CD4-positive, alpha-beta T cell treated with Interleukin-17A for 1 hour (primary cell): ENCODE results near the gene VTN.
A peak's percentile ranks its signal among the peaks of the same experiment; 100 is the strongest.
"Not testable (repeated sequence)": the region's sequence is repeated elsewhere in the genome, so short reads cannot be mapped to it uniquely, and the experiment has no call there.

ENCODE experiments used
- DNase-seq: peaks from one replicate; pipeline ENCODE4 v3.0.0-alpha.2; 2020

VTN gene

DNA sequence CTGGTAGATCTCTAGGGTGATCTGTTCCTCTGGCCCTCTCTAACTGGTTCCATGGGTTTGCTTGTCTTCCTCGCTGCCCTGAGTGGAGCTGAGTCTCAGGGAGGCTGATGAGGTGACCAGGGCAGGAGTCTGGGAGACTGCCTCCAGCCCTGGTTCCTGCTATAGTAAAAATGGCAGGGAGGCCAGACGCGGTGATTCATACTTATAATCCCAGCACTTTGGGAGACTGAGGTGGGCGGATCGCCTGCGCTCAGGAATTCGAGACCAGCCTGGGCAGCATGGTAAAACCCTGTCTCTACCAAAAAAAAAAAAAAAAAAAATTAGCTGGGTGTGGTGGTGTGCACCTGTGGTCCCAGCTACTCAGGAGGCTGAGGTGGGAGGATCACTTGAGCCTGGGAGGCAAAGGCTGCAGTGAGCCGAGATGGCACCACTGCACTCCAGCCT lies 31.3 kb downstream of the VTN start:
- not testable (repeated sequence) for DNase-seq

DNA sequence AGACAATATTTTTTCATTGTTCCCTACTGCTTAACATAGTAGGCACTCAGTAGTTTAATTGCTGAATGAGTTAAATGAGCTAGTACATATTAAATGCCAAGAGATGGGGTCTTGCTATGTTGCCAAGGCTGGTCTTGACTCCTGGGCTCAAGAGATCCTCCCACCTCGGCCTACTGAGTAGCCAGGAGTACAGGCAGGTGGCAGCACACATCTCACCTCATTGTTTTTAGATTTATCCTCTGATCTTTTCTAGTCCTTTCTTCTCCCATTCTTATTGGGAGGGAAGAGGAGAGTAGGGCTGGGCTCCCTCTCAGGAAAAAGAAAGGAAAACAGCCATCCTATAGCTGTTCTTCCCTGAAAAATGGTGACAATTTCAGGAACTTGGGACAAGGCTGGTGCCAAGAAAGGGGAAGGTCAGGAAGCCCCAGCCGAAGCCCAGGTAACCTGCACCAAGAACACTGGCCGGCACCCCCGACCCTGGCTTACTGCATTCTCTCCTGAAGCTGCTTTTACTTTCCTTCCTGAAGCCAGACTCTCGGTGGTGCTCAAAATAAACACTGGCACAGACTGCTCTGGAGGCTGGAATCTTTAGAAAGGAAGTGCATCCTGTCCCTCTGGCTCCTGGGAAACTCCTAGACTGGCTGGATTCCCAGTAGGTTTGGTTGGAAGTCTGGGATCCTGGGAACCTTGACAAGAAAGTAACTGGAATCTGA lies 31.9 kb downstream of the VTN start:
- DNase-seq = no peak

DNA sequence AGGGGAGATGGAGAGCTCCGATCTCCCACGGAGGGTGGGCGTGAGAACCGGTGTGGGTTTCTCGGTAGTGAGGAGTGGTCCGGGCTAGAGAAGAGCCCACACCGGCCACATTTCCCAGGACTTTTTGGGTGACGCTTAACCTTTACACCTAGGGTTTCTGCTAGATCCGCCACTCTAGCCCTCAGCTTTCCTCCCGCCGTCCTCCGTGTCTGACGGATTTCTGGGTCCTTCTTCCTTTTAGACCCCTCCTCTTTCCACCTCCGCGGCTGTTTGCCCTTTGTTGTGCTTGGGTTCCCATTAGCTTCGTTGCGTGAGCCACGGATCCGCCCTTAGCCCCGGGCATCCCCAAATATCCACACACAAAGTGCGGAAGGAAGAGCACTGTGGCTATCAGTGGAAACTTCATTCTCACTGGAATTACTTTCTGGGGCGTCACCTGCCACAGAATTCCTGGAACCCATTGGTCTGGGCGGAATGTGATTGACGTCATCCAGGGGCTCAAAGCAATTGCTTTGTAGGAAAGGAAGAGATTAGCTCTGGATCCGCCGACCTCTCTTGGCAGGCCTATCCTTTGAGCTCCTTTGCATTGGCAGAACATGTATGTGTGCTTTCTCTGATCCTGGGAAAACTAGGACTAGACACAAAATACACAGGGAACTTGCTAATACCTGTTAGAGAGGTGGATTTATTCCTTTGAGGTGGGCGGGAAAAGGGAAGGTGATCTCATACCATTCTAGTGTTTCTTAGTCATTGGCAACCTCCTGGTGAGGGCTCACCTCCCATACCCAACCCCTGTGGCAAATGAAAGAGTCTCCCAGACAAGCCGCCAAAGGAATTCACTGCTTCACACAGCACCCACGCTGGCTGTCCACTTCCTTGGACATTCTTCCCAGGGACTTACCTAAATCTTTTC lies 33.9 kb downstream of the VTN start:
- peak; percentile 38 for DNase-seq

DNA sequence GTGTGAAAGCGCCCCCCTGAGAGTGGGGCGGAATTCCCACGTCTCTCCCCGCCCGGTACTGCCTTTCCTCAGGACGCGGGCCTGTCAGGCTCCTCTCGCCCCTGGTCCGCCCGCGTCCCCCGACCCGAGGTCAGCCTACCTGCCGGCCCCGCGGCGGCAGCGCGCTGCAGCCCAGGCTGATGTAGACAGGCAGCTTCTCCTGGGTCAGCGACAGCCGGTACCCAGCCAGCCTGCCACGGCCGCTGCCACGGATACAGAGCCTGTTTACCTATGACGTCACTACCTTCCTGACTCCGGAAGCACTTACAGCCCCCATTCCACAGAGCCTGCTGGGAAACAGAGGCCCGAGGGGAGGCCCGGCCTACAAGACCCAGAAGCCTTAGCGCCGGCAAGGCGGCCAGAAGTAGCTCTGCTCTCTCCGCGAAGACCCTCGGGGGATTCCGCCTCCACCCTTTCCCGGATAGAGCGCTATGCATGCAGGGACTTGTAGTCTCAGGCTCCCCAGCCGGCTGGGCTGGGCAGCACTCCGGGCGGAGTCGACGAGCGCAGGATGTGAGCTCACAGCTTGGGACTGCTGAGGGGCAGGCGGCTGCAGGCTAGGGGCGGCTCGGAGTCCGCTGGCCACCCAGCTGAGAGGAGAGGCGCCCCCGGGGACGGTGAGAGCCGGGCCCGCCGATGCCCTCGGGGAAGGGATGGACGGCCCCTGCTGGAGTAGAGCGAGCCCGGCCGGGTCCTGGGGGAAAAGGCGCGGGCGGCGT lies 34.7 kb downstream of the VTN start, which contains the start of the genes IFT20 and TNFAIP1:
Gene IFT20 (minus strand): TSS at position 272 of the 758 bp plus-strand sequence. CDS start 3,487 bp downstream, outside the sequence.
Gene TNFAIP1 (plus strand): TSS at position 561 of the 758 bp plus-strand sequence. CDS start 3,761 bp downstream, outside the sequence.
- DNase-seq = peak; percentile 99

DNA sequence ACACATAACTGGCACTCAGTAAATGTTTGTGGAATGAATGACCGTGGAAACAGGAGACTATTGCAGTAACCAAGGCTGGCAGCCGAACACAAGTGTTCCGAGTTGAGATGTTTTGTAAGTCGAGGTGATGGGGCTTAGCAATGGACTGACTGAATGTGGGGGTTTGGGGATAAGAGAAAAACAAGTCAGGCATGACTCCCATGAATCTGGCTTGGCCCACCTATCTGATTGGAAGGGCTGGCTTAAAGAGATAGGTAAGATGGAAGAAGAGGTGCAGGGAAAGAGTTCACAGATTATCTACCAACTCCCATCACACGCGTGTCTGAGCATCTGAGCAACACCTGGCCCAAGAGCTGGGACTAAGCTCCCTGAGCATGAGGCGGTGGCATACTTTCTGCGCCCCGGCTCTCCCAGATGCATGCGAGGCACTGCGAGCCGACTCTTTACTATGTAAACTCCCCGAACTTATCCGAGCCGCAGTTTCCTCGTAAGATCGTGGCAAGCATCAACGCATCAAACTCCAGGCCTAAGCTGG lies 35.4 kb downstream of the VTN start:
- DNase-seq = no peak

DNA sequence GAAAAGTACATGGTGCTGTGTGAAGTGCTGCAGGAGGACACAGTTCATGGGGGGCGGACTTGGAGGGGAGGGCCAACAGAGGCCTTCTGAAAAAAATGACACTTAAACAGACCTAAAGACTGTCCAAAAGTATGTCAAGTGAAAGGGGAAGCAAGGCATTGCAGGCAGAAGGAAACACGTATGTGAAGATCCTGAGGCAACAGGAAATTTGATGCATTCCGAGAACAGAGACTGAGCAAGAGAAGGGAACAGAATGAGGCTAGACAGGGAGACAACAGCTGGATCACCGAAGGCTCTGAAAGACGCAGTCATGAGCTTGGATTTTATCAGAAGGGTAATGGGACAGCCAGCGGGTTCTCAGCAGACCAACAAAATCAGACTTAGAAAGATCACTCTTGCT lies 35.9 kb downstream of the VTN start:
- DNase-seq = no peak

DNA sequence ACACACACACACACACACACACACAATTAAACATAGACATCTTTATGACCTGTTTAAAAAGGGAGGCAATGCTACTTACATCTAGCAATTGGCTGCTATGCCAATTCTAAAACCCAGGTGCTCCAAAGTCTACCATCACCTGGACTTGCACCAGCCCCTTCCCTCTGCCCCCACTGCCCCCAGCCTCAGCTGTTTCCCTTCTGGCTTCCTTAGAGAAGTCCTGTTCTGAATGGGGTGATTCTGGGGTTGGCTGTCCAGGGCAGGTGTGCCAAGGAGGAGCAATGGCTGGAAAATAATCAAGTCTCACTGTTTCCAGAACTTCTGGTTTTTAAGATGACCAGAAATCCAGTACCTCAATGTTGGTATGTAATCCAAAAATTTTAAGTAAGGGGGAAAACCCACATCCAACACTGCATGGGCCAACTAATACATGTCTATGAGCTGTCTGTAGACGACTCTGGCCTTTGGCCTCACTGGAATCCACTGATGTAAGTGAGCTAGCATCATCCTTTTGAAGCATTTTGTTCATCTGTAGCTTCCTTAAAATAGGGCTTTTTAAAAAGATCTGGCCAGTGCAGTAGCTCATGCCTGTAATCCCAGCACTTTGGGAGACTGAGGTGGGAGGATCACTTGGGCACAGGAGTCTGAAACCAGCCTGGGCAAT lies 36.9 kb downstream of the VTN start:
- DNase-seq = no peak

DNA sequence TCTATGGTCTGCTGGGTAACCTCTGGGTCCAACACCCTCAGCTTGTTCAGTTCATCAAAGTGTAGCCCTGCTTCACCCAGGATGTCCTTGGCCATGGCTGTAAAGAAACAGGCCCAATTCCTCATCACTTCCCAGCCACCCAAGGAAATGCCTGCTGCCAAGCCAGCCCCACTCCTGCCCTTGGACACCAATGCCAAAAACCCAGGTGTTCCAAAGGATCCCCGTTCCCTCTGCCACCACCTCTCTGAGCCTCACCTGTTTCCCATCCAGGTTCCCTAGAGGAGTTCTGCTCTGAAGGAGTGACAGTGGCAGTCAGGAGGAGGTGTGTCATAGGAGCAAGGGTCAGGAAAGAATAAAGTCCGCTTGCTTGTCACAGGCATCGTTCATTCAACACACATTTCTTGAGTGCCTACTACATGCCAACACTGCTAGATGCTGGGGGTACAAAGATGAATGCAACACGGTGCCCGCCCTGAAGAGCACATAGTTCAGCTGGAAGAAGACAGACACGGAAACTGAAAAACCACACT lies 38.2 kb downstream of the VTN start:
- DNase-seq = no peak

DNA sequence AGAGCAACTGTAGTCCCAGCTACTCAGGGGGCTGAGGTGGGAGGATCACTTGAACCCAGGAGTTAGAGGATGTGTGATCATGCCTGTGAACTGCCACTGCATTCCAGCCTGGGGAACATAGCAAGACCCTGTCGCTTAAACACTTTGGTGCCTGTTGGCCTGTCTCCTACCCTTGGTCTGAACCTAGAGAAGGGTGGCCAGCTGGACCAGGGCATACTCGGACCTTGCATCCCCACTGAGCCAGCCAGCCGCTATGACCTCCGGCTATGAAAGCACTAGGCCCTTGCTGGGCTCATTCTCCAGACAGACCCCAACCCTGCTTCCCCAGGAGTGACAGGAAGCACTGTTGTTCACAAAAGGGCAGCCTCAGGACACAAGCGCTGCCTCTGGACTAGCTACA lies 39.4 kb downstream of the VTN start:
- no peak for DNase-seq

DNA sequence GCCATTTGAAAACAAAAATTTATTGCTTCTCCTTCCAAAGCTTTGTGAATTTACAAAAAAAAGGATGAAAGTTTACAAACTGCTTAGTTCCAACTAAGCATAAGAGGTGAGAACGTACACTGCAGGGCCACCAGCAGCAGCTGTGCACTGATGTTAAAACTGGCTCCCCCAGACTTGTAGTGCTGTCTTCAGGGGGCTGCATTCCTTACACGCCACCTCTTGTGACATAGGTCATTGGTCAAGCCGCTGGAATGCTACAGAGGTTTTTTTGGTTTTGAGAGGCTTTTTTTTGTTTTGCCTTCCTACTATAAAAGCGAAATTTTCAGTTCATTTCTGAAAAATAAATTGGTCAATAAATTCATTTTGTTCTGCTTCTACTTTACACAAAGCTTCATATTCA lies 41.8 kb downstream of the VTN start:
- DNase-seq = no peak

DNA sequence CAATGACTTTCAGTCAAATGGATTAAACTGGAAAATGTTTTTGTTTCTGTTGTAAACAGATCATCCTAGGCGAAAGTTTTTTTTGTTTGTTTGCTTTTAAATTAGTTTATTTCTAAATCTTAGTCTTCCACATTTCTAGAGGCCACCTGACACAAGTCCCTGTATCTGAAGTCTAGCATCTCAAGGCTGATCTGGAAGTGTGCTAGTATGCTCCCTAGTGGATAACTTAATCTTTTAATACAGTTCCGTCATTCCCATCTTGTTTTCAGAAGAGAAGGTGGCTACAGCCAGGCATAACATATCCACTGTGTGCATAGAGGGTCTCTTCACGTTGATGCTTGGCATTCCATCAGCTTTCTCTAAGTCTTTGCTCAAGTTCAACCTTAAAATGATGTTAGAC lies 42.4 kb downstream of the VTN start:
- no peak for DNase-seq

DNA sequence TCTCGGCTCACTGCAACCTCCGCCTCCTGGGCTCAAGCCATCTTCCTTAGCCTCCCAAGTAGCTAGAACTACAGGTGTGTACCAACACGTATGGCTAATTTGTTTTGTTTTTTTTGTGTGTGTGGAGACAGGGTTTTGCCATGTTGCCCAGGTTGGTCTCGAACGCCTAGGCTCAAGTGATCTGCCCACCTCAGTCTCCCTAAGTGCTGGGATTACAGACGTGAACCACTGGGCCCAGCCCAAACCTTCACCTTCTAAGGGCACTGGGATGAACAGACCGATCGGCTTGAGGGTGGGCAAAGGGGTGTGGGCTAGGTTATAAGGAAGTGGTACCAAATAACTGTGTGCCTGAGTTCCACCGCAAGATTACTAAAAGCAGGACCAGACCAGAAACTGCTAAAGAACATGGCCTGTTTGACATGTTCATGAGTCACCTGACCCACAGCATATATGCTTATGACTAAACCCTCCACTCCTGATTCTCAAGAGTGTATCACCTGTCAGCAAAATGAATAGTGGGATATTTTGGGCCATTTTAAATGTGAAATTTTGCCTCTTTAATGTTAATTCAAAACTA lies 43.0 kb downstream of the VTN start:
- no peak for DNase-seq

DNA sequence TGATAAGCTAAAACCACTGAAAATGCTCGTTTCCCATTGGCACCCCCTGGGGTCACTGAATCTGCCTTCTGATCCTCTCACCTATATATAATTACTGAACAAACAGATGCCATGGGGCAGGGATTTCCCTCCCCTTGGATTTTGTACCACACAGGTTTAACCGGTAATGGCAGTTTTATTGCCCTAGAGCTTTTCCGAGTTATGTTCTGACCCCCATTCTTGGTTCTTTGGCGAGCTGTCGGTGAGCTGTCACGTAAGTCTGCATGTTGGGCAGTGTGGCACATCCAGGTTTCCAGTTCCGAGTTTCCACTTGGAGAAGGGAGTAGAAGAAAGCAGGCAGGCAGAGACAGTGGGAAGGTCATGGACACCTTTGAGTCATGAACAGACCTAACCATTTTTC lies 44.0 kb downstream of the VTN start:
- DNase-seq = no peak

DNA sequence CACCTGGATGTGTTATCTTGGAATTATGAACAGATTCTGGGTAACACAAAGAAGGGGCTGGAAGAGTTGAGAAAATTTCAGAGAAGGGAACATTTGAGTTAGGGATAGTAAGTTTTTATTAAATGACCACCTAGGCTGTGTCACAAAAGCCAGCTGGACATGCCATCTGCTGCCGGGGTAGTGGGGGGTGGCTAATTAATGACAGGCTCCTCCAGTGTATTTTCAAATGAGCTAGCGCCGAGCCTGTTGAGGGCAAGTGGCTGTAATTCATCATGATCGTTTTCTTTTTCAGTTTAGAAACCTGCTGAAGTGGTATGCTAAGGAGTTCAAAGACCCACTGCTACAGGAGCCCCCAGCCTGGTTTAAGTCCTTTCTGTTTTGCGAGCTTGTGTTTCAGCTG lies 44.9 kb downstream of the VTN start:
- DNase-seq = no peak

DNA sequence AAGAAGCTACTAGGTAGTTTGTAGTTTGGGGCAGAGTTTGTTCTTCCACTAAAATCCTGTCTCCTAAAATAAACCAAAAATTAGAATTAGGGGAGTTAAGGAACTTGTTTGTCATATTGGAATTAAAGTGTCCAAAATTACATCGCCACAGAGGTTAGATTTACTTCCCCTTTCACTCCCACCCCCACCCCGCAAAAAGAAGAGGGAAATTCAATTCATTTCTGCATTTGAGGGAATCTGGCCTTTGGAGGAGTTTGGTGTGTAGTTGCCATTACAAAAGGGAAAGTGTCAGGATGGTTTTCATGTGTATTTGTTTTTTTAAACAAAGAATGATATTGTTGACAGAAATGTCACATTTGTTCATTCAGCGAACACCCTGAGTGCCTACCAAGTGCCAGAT lies 45.3 kb downstream of the VTN start:
- no peak for DNase-seq

DNA sequence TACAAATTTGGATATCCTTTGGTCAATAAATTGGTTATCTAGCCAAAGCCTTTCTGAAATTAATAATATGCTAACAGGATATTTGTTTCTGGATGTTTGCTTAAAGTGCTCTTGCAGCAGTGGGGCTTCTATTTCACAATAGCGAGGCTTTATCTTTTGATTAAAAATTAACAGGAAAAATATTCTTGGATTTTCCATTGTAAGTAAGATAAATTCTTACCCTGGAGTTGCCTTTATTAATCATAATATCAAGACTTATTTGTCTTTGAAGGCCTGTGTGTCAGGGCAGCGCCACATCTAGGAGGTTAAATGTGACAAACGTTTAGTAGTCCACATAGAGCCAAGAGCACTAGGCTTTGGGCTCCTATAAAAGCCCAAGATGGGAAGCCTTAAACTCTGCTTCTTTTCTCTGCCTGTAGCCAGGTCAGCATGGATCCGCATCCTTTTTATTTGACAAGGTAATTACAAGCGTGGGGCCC lies 45.8 kb downstream of the VTN start:
- DNase-seq = no peak

DNA sequence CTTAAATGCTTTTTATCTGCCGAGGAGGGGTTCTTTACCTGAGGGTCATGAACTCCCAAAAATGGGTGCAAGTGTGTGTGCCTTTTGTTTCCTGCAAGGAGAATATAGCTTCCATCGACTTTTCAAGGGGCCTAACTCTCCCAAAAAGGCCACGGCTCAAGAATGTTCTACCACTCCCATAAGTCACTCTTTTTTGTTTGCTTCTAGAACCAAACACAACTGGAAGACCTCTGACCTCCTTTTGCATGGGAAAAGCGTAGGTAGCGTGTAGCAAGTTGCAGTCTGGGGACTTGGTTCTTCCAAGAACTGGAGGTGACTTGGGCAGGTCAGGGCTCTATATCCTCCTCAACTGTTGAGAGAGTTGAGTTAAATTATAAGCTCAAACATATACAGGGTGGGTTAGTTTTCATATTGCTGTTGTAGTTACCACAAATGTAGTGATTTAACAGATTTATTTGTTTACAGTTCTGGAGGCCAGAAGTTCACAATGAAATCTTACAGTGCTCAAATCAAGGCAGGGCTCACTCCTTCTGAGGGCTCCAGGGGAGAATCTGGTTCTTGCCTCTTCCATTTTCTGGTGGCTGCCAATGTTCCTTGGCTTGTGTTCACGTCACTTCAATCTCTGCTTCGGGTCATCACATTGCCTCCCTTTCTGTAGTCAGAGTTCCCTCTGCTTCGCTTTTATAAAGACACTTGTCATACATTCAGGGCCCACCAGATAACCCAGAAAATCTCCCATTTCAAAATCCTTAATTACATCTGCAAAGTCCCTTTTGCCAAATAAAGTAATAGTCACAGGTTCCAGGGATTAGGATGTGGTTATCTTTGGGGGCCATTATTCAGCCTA lies 49.7 kb downstream of the VTN start:
- no peak for DNase-seq

DNA sequence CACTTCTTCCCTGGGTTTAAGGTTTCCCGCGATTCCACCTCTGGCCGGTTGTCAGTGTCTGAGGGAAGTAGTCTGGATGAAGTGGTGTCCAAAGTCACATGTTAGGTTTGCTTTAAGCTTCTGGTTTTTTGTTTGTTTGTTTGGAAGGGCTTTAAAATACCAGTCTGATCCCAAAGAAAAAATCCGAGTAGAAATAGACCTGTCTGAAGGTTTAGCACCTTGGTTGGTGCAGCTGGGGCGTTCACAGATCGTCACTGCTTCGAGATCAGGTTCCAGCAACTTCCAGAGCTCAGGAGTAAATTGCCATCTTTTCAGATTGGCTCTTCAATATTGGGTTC lies 50.5 kb downstream of the VTN start:
- no peak for DNase-seq

DNA sequence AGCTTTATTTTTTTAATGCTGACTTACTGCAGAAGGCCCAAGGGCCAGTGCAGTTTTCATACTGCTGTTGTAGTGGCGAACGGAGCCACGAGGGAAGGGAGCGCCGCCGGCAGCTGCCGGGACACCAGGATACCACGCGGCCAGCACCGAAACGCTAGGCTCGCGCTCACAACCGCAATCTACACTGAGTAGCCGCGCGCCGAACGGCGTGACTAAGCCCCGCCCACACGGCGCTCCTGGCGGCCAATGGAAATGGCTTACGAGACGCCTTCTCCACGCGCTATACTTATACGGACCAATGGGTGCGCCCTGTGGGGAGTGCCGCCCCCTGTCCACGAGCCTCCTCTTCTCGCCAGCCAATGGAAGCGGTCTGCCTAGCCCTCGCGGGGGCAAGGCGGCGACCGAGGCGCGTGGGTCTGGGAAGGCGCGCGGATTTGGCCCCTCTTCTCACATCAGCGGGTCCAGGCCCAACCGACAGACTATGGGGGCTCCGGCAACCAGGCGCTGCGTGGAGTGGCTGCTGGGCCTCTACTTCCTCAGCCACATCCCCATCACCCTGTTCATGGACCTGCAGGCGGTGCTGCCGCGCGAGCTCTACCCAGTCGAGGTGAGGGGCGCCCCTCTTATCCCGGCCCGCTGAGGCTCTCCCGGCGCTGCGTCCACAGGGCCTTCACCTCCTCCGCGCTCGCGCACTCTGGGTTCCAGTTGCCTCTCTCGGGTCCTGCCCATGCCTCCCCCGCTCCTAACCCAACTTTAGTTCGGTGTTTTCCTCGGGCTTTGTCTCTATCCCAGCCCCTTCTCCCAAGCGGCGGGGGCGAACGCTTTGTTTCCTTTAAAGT lies 51.1 kb downstream of the VTN start, which contains the start of gene TMEM97:
Gene TMEM97 (plus strand): TSS at position 442 of the 839 bp plus-strand sequence. CDS start 40 bp downstream, at position 482.
- DNase-seq = peak; percentile 95
